Peyer's patch (tissue), 4 donors: ENCODE data around the gene TGFB1I1.

Source experiments
- POLR2A ChIP-seq, 2 donors: fragments of 450-650 bp; IDR thresholded peaks; one replicate each; pipeline ENCODE4 v1.5.1; 2017; ENCODE audit warnings: antibody characterized with exemption in 2 of 2, mild to moderate bottlenecking in 2 of 2, moderate library complexity in 2 of 2
- TF ChIP-seq, protein P1 (sequence below), 6 experiments: fragments of 450-650 bp in 4 of 6; fragments of 200-600 bp in 2 of 6; sonication (generic) in 1 of 6; IDR thresholded peaks; one replicate each; pipeline ENCODE4 v1.5.1; 2017 to 2019; ENCODE audit warnings: antibody characterized with exemption in 6 of 6, mild to moderate bottlenecking in 3 of 6, moderate library complexity in 1 of 6

DNA sequence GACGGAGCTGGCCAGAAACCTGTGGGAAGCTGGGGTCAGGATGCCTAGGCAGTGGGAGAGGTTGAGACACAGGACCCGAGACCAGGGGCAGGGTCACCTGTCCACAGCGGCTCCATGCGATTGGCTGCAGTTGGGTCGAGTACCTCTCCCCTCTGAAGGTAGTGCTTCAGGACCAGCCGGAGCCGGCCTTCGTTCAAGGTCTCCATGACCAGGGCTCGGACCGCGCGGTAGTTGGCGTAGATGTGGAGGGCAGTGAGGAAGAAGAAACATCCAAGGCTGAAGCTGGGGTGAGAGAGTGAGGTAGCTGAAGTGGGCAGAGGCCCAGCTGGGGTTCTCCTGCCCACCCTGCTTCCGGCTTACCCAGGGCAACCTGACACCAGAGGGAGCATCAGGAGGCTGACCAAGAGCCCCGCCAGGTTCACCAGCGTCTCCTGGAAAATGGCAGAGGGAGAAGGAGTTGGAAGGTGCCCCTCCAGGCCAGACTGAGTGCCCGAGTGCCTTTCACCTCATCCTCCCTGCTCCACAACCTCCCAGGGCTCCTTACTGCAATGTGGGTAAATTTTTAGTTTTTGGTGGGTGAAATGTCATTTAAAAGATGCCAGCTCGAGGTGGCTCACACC lies 21.7 kb downstream of the TGFB1I1 start:
- TF ChIP-seq, protein P1, sequence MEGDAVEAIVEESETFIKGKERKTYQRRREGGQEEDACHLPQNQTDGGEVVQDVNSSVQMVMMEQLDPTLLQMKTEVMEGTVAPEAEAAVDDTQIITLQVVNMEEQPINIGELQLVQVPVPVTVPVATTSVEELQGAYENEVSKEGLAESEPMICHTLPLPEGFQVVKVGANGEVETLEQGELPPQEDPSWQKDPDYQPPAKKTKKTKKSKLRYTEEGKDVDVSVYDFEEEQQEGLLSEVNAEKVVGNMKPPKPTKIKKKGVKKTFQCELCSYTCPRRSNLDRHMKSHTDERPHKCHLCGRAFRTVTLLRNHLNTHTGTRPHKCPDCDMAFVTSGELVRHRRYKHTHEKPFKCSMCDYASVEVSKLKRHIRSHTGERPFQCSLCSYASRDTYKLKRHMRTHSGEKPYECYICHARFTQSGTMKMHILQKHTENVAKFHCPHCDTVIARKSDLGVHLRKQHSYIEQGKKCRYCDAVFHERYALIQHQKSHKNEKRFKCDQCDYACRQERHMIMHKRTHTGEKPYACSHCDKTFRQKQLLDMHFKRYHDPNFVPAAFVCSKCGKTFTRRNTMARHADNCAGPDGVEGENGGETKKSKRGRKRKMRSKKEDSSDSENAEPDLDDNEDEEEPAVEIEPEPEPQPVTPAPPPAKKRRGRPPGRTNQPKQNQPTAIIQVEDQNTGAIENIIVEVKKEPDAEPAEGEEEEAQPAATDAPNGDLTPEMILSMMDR (IDR thresholded peaks at IDR 0.05): no peak
- TF ChIP-seq POLR2A (IDR thresholded peaks at IDR 0.05): no peak
